HTR-8/SVneo (cell line): ENCODE data around the gene SYNE4.
"Not testable (repeated sequence)": the region's sequence is repeated elsewhere in the genome, so short reads cannot be mapped to it uniquely, and the experiment has no call there.

Source experiments
- DNase-seq: peaks from one replicate; pipeline ENCODE4 v3.0.0; 2011; ENCODE audit warnings: low spot score, mixed read lengths; ENCODE audit not compliant: insufficient read length
- FAIRE-seq: peaks from 2 replicates; lab custom pipeline; 2011; peaks lifted over from hg19 to GRCh38; lab: Jason Lieb, UNC

SYNE4 gene

GRCh38 chr19:35991731-35992450, 16.7 kb downstream of the SYNE4 start:
- FAIRE-seq = no peak

GRCh38 chr19:35990771-35991730, 17.6 kb downstream of the SYNE4 start:
- DNase-seq (no peak), FAIRE-seq (no peak)

More at GRCh38 chr19:35991731-35992450, 16.7 kb downstream of the SYNE4 start:
- DNase-seq = no peak

- no peak for DNase-seq
- FAIRE-seq = no peak
Measured at GRCh38 chr19:35990156-35990555, 18.5 kb downstream of the SYNE4 start.

- no peak for DNase-seq
- no peak for FAIRE-seq
Measured at GRCh38 chr19:35988824-35989223, 19.8 kb downstream of the SYNE4 start.

GRCh38 chr19:35987571-35987896, 21.1 kb downstream of the SYNE4 start:
- FAIRE-seq = no peak
- DNase-seq = no peak

GRCh38 chr19:35986664-35987570, 21.7 kb downstream of the SYNE4 start:
- no peak for DNase-seq
- no peak for FAIRE-seq

- no peak for DNase-seq
- FAIRE-seq = no peak
Measured at GRCh38 chr19:35986111-35986510, 22.5 kb downstream of the SYNE4 start.

- DNase-seq (no peak), FAIRE-seq (no peak)
Measured at GRCh38 chr19:35983177-35983576, 25.4 kb downstream of the SYNE4 start.

- not testable (repeated sequence) for DNase-seq, FAIRE-seq
Measured at GRCh38 chr19:35980997-35981396, 27.6 kb downstream of the SYNE4 start.

GRCh38 chr19:35978832-35979365, 29.7 kb downstream of the SYNE4 start:
- FAIRE-seq (no peak), DNase-seq (no peak)

GRCh38 chr19:35978271-35978670, 30.3 kb downstream of the SYNE4 start:
- DNase-seq (no peak), FAIRE-seq (no peak)

GRCh38 chr19:35977446-35978222, 31.0 kb downstream of the SYNE4 start:
- FAIRE-seq = no peak
- DNase-seq = no peak

GRCh38 chr19:35975608-35976214, 32.9 kb downstream of the SYNE4 start:
- FAIRE-seq = no peak
- no peak for DNase-seq

- DNase-seq = no peak
- no peak for FAIRE-seq
Measured at GRCh38 chr19:35973487-35973886, 35.1 kb downstream of the SYNE4 start.

- FAIRE-seq (no peak), DNase-seq (no peak)
Measured at GRCh38 chr19:35966771-35967170, 41.8 kb downstream of the SYNE4 start.

- DNase-seq (no peak), FAIRE-seq (no peak)
Measured at GRCh38 chr19:35963514-35963913, 45.1 kb downstream of the SYNE4 start.

- FAIRE-seq = no peak
- DNase-seq = no peak
Measured at GRCh38 chr19:35960432-35960972, 48.1 kb downstream of the SYNE4 start.

- DNase-seq = no peak
- FAIRE-seq = no peak
Measured at GRCh38 chr19:35959968-35960320, 48.7 kb downstream of the SYNE4 start.
